ENCODE measurements around the gene OR2V1.

- TF ChIP-seq POLR2A (IDR thresholded peaks at IDR 0.05) (no peak), CTCF (IDR thresholded peaks at IDR 0.05) (no peak), EP300 (IDR thresholded peaks at IDR 0.05) (no peak), POLR2AphosphoS5 (IDR thresholded peaks at IDR 0.05) (no peak)
Measured at GRCh38 chr5:181170996-181171395, 40.0 kb upstream of the OR2V1 start.

All from suprapubic skin (tissue), 4 donors.